ENCODE results near the gene TEX261. TPM values are rescaled to one million over a fixed set of nuclear protein-coding genes. Genes with fewer than 3 reads are reported as not detected.

Gene TEX261
- total RNA-seq, 2 donors from 2014 or later = 26.7 to 38.0 TPM

DNA sequence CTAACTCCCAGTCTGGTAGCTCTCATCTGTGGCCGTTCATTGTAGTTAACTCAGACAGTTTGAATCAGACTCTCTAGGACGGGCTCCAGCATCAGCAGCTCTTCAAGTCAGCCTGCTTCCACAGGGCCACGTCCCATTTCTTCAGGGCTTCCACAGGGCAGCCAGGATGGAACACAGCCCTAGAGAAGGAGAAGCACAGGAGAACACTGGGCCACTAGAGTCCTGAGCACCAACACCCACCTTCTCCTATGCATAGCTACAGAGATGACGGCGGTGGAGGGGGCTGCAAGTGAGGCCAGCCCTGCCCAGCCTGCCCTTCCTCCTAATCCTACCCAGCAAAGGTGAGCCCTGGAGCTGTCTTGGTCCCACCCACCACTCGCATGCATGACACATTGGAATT lies 10.2 kb upstream of the TEX261 start:
- Histone ChIP-seq H3K27ac (no peak overlapping the region), H3K36me3 (no peaks in the 10 kb centered on the region), H3K4me1 (peaks cover 0 to 8% of the 10 kb centered on the region in 2 donors), H3K4me3 (no peak overlapping the region), H3K9me3 (no peaks in the 10 kb centered on the region), H3K27me3 (no peaks in the 10 kb centered on the region)
- DNase-seq (ENCODE audit: low spot score) = peak; percentile 43
- TF ChIP-seq, protein P1, sequence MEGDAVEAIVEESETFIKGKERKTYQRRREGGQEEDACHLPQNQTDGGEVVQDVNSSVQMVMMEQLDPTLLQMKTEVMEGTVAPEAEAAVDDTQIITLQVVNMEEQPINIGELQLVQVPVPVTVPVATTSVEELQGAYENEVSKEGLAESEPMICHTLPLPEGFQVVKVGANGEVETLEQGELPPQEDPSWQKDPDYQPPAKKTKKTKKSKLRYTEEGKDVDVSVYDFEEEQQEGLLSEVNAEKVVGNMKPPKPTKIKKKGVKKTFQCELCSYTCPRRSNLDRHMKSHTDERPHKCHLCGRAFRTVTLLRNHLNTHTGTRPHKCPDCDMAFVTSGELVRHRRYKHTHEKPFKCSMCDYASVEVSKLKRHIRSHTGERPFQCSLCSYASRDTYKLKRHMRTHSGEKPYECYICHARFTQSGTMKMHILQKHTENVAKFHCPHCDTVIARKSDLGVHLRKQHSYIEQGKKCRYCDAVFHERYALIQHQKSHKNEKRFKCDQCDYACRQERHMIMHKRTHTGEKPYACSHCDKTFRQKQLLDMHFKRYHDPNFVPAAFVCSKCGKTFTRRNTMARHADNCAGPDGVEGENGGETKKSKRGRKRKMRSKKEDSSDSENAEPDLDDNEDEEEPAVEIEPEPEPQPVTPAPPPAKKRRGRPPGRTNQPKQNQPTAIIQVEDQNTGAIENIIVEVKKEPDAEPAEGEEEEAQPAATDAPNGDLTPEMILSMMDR (IDR thresholded peaks at IDR 0.05) = no peak

DNA sequence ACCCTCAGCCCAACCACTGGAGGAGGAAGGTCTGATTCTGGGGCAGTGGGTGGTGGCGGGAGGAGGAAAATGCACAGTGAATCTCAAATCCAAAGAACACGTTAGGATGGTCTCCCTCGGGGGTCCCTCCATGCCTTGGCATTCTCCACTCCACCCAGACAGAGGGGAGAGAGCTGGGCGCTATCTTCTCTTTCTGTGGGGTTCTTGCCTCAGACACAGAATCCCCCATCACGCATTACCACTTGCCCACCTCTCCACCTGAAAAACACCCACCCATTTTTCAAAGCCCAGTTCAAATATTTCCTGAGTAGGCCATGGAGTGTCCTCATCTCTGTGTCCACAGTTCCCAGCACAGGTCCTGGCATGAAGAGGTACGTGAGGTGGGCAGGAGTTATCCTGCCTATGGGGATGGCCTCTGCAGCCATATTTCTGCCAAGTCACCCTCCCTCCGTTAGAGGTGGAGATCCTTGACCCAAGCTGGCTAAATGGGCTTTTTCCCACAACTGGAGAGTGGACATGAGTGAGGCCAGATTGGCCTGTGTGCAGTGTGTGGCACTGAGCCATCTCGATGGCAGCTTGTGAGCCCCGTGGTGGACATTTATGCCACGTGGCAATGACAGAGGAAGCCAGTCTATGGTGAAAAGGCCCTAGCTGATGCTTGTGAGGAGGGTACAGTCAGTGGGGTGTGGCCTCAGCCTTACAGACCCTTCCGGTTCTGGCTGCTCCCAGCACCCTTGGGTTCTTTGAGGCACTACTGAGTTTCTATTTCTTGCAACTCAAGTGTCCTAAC lies 9.5 kb upstream of the TEX261 start:
- Histone ChIP-seq H3K27ac (no peak overlapping the region), H3K4me1 (peaks cover 0 to 8% of the 10 kb centered on the region in 2 donors), H3K27me3 (no peaks in the 10 kb centered on the region), H3K9me3 (no peaks in the 10 kb centered on the region), H3K4me3 (no peak overlapping the region), H3K36me3 (no peaks in the 10 kb centered on the region)
- peak; percentile 43 for DNase-seq (ENCODE audit: low spot score)
- TF ChIP-seq, protein P1 (IDR thresholded peaks at IDR 0.05) = no peak

DNA sequence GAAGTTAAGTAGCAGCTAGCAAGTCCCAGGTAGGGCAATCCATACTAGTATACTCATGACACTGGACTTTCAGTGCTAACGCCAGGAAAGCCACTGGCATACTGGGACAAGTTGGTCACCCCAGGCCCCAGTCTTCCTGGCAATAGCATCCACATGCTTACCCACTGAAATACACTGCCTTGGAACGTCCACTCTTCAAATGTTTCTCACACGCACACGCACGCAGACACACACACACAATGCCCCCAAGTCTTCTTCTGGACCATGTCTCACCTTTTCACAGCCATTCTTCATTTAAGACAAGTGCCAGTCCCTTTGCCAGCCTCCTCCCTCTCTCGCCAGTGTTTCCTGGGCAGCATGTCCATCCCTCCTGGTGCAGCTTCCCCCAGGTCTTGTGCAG lies 8.7 kb upstream of the TEX261 start:
- no peaks in the 10 kb centered on the region for H3K36me3 ChIP-seq
- no peak overlapping the region for H3K4me3 ChIP-seq
- DNase-seq (ENCODE audit: low spot score) = peak; percentile 52
- no peaks in the 10 kb centered on the region for H3K9me3 ChIP-seq
- H3K27ac ChIP-seq = no peak overlapping the region
- H3K27me3 ChIP-seq = no peaks in the 10 kb centered on the region
- H3K4me1 ChIP-seq = peaks cover 0 to 8% of the 10 kb centered on the region in 2 donors
- TF ChIP-seq, protein P1 (IDR thresholded peaks at IDR 0.05) = no peak

DNA sequence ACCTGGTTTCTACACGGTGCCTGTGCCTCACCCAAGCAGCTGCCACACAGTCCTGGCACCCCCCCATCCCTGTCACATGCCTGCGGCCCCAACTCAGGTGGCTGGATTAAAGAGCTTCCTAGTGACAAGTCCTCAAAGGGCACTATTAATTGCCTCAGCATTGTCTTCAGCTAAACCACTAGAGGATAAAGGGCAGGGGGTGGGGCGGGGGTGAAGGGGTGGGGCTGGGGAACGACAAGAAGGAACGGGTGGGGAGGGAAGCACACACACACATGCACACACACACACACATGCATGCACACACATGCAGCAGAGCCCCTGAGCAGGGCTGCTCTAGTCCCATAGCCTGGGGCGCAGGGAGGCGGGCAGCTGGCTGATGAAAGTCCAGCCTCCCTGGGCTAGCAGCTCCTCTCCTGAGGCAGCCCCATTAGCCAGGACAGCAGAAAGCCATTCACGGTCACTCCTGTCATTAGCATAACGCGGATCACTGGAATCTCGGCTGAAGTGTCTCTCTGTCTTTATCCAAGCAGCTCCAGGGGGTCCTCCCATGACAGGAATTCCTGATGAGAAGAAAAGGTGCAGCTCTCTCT lies 7.4 kb upstream of the TEX261 start:
- H3K27me3 ChIP-seq = no peaks in the 10 kb centered on the region
- no peak overlapping the region for H3K27ac ChIP-seq
- no peaks in the 10 kb centered on the region for H3K9me3 ChIP-seq
- TF ChIP-seq, protein P1 (IDR thresholded peaks at IDR 0.05) = no peak
- peaks cover 0 to 8% of the 10 kb centered on the region in 2 donors for H3K4me1 ChIP-seq
- H3K4me3 ChIP-seq = no peak overlapping the region
- no peak for DNase-seq (ENCODE audit: low spot score)
- H3K36me3 ChIP-seq = no peaks in the 10 kb centered on the region

DNA sequence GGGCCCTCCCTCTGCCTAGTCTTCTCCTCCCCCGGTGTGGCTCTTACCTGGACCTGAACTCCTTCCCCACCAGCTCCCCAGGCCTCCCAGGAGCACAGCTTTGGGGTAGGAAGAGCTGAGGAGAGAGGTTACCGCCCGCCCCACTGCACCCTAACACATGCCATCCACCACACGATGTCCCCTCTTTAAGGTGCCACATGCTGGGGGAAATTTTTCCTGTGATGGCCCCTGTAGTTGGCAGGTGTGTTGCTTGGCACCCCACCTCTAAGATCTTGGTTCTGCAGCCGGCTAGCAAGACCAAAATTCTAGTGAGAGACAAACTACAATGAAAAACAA lies 6.9 kb upstream of the TEX261 start:
- Histone ChIP-seq H3K27ac (no peak overlapping the region), H3K4me3 (no peak overlapping the region), H3K4me1 (peaks cover 0 to 8% of the 10 kb centered on the region in 2 donors), H3K9me3 (no peaks in the 10 kb centered on the region), H3K36me3 (no peaks in the 10 kb centered on the region), H3K27me3 (no peaks in the 10 kb centered on the region)
- DNase-seq (ENCODE audit: low spot score) = no peak
- TF ChIP-seq, protein P1 (IDR thresholded peaks at IDR 0.05) = no peak

All from right atrium auricular region (tissue), 2 donors.